BE2C (cell line): Measurements from ENCODE around the gene KIAA0825.

Source experiments
- DNase-seq: peaks from one replicate; pipeline ENCODE4 v3.0.0-alpha.2; 2020
- H3K27me3 ChIP-seq: fragments of 250-450 bp; sonication (Bioruptor Pico); 2 replicates; pipeline ENCODE4 v1.5.1; 2020; ENCODE audit warnings: mild to moderate bottlenecking
- H3K36me3 ChIP-seq: fragments of 250-450 bp; sonication (Bioruptor Pico); 2 replicates; pipeline ENCODE4 v1.5.1; 2020; ENCODE audit warnings: mild to moderate bottlenecking
- H3K4me1 ChIP-seq: fragments of 250-450 bp; sonication (Bioruptor Pico); 2 replicates; pipeline ENCODE4 v1.5.1; 2020
- H3K4me3 ChIP-seq: 2 replicates; pipeline ENCODE4 v1.5.1; 2011; ENCODE audit warnings: low read depth, low read length
- H3K9me3 ChIP-seq: fragments of 250-450 bp; sonication (Bioruptor Pico); 2 replicates; pipeline ENCODE4 v1.5.1; 2020
- CTCF ChIP-seq: IDR thresholded peaks from 2 replicates; pipeline ENCODE4 v1.5.1; 2012; ENCODE audit warnings: mild to moderate bottlenecking, low read depth, low read length

The KIAA0825 gene

GRCh38 chr5:94378062-94378461, 240.3 kb downstream of the KIAA0825 start:
- no peak for TF ChIP-seq CTCF
- H3K36me3 ChIP-seq, result no peaks in the 10 kb centered on the region
- H3K27me3 ChIP-seq, result no peaks in the 10 kb centered on the region
- H3K9me3 ChIP-seq, result no peaks in the 10 kb centered on the region
- no peak for DNase-seq
- peaks cover 7% of the 10 kb centered on the region; the same call in 1 of the 2 replicates for H3K4me1 ChIP-seq
- H3K4me3 ChIP-seq, result no peak overlapping the region

- TF ChIP-seq CTCF, result no peak
- peak; percentile 64 for DNase-seq
- no peaks in the 10 kb centered on the region for H3K9me3 ChIP-seq
Measured at GRCh38 chr5:94376672-94377345, 241.6 kb downstream of the KIAA0825 start.

GRCh38 chr5:94375801-94376200, 242.6 kb downstream of the KIAA0825 start:
- Histone ChIP-seq H3K9me3 (no peaks in the 10 kb centered on the region), H3K4me1 (peaks cover 7% of the 10 kb centered on the region; the same call in 1 of the 2 replicates), H3K36me3 (no peaks in the 10 kb centered on the region), H3K4me3 (no peak overlapping the region), H3K27me3 (no peaks in the 10 kb centered on the region)
- TF ChIP-seq CTCF, result no peak
- peak; percentile 30 for DNase-seq

More at GRCh38 chr5:94376672-94377345, 241.6 kb downstream of the KIAA0825 start:
- Histone ChIP-seq H3K27me3 (no peaks in the 10 kb centered on the region), H3K36me3 (no peaks in the 10 kb centered on the region), H3K4me1 (peaks cover 7% of the 10 kb centered on the region; the same call in 1 of the 2 replicates), H3K4me3 (no peak overlapping the region)

- TF ChIP-seq CTCF, result no peak
- Histone ChIP-seq H3K4me1 (peaks cover 7% of the 10 kb centered on the region; the same call in 1 of the 2 replicates), H3K36me3 (no peaks in the 10 kb centered on the region), H3K4me3 (no peak overlapping the region), H3K9me3 (no peaks in the 10 kb centered on the region), H3K27me3 (no peaks in the 10 kb centered on the region)
- no peak for DNase-seq
Measured at GRCh38 chr5:94374336-94374735, 244.1 kb downstream of the KIAA0825 start.

GRCh38 chr5:94367900-94368299, 250.5 kb downstream of the KIAA0825 start:
- no peaks in the 10 kb centered on the region for H3K27me3 ChIP-seq
- TF ChIP-seq CTCF, result no peak
- H3K9me3 ChIP-seq, result no peaks in the 10 kb centered on the region
- H3K36me3 ChIP-seq, result no peaks in the 10 kb centered on the region
- DNase-seq, result no peak
- H3K4me3 ChIP-seq, result no peak overlapping the region
- H3K4me1 ChIP-seq, result no peaks in the 10 kb centered on the region

- H3K27me3 ChIP-seq, result no peaks in the 10 kb centered on the region
- no peaks in the 10 kb centered on the region for H3K36me3 ChIP-seq
- TF ChIP-seq CTCF, result no peak
- no peak overlapping the region for H3K4me3 ChIP-seq
- no peaks in the 10 kb centered on the region for H3K9me3 ChIP-seq
- DNase-seq, result no peak
- H3K4me1 ChIP-seq, result no peaks in the 10 kb centered on the region
Measured at GRCh38 chr5:94366811-94367210, 251.6 kb downstream of the KIAA0825 start.
